Sigmoid colon (tissue), 7 donors: ENCODE results near the gene UBQLN3. TPM values are rescaled to one million over a fixed set of nuclear protein-coding genes. Genes with fewer than 3 reads are reported as not detected.

Experiments
- DNase-seq: peaks from one replicate; pipeline ENCODE4 v3.0.0-alpha.2; 2019
- H3K27ac ChIP-seq, 4 donors: fragments of 200-600 bp; sonication (generic); one replicate each; pipeline ENCODE4 v1.5.1; 2016 to 2019; ENCODE audit warnings: mild to moderate bottlenecking in 1 of 4
- H3K27me3 ChIP-seq, 3 donors: fragments of 200-600 bp; sonication (generic); one replicate each; pipeline ENCODE4 v1.5.1; 2019; ENCODE audit warnings: mild to moderate bottlenecking in 1 of 3
- H3K36me3 ChIP-seq, 4 donors: fragments of 200-600 bp; sonication (generic); one replicate each; pipeline ENCODE4 v1.5.1; 2016 to 2019
- H3K4me1 ChIP-seq, 4 donors: fragments of 200-600 bp; sonication (generic); one replicate each; pipeline ENCODE4 v1.5.1; 2017 to 2019
- H3K4me3 ChIP-seq, 4 donors: fragments of 200-600 bp; sonication (generic); one replicate each; pipeline ENCODE4 v1.5.1; 2017 to 2019; ENCODE audit warnings: mild to moderate bottlenecking in 2 of 4, moderate library complexity in 1 of 4
- H3K9me3 ChIP-seq, 4 donors: fragments of 200-600 bp in 3 of 4; sonication (generic) in 3 of 4; one replicate each; pipeline versions ENCODE4 v1.5.1 to v1.6.1; 2013 to 2019
- CTCF ChIP-seq, 4 experiments: fragments of 450-650 bp in 3 of 4; fragments of 200-600 bp in 1 of 4; IDR thresholded peaks; one replicate each; pipeline ENCODE4 v1.5.1; 2016 to 2019; ENCODE audit warnings: antibody characterized with exemption in 4 of 4, mild to moderate bottlenecking in 3 of 4, moderate library complexity in 2 of 4
- EP300 ChIP-seq, 4 donors: sonication (generic); formaldehyde crosslinking; IDR thresholded peaks; one replicate each; pipeline ENCODE4 v1.6.1; 2017; ENCODE audit warnings: antibody characterized with exemption in 4 of 4
- POLR2A ChIP-seq, 2 donors: fragments of 450-650 bp; IDR thresholded peaks; one replicate each; pipeline ENCODE4 v1.6.1; 2016; ENCODE audit warnings: antibody characterized with exemption in 2 of 2, mild to moderate bottlenecking in 2 of 2, moderate library complexity in 2 of 2
- POLR2AphosphoS5 ChIP-seq, 4 donors: sonication (generic); formaldehyde crosslinking; IDR thresholded peaks; one replicate each; pipeline ENCODE4 v1.6.1; 2017; ENCODE audit warnings: antibody characterized with exemption in 4 of 4
- WGBS, 2 donors: extraction: QIAGEN DNeasy Blood & Tissue Kit; methylation state at CpG; one replicate each; pipeline ENCODE4 v1.1.7; 2013; 5-methylcytosine and 5-hydroxymethylcytosine counted together
- intact Hi-C: fragments of 100-400 bp; cut with DNase I; formaldehyde crosslinking; loops from one replicate; pipeline ENCODE4 v1.15.1; 2023
- polyA plus RNA-seq, 3 donors: library from polyadenylated mRNA; stranded (reverse); fragments of 200-250 nt; gene quantifications; one replicate each; pipeline ENCODE4 v1.2.3, GENCODE V29; 2013
- total RNA-seq, 4 donors: library from RNA; depleted of rRNA; stranded (reverse); fragments of >200 nt; gene quantifications; one replicate each; pipeline ENCODE4 v1.1.0, GENCODE V29; 2016
- donor health status: healthy with polysubstance abuse.
- donor health status: Bipolar disorder and iron deficiency.
- donor health status: healthy.

Gene UBQLN3
- total and polyA plus RNA-seq, 7 donors = 0.71 to 1.2 (median 1.1) TPM; not detected in 4

- WGBS, 2 donors = 85 to 91% methylated on average over 9 of the region's 9 CpGs
- intact Hi-C loops = no loop called here
- H3K4me1 ChIP-seq = no peaks in the 10 kb centered on the region
- no peak overlapping the region for H3K27ac ChIP-seq
- H3K4me3 ChIP-seq = no peak overlapping the region
- no peaks in the 10 kb centered on the region for H3K27me3 ChIP-seq
- no peaks in the 10 kb centered on the region for H3K9me3 ChIP-seq
- H3K36me3 ChIP-seq = no peaks in the 10 kb centered on the region
- DNase-seq = no peak
- TF ChIP-seq POLR2AphosphoS5 (IDR thresholded peaks at IDR 0.05) (no peak), POLR2A (IDR thresholded peaks at IDR 0.05) (no peak), EP300 (IDR thresholded peaks at IDR 0.05) (no peak), CTCF (IDR thresholded peaks at IDR 0.05) (no peak)
These were observed 4.3 kb downstream of the UBQLN3 start for GRCh38 chr11:5505363-5506048.

GRCh38 chr11:5504403-5504921, 5.3 kb downstream of the UBQLN3 start:
- no peak for TF ChIP-seq POLR2AphosphoS5 (IDR thresholded peaks at IDR 0.05)
- TF ChIP-seq CTCF (IDR thresholded peaks at IDR 0.05) = no peak
- no peak for TF ChIP-seq EP300 (IDR thresholded peaks at IDR 0.05)
- TF ChIP-seq POLR2A (IDR thresholded peaks at IDR 0.05) = no peak
- Histone ChIP-seq H3K27me3 (no peaks in the 10 kb centered on the region), H3K36me3 (no peaks in the 10 kb centered on the region), H3K4me1 (no peaks in the 10 kb centered on the region), H3K9me3 (no peaks in the 10 kb centered on the region), H3K27ac (no peak overlapping the region), H3K4me3 (no peak overlapping the region)
- DNase-seq = no peak
- WGBS, 2 donors = 60 to 77% methylated on average over 2 of the region's 2 CpGs
- intact Hi-C loops = no loop called here

- Histone ChIP-seq H3K27ac (no peak overlapping the region), H3K4me1 (no peaks in the 10 kb centered on the region), H3K36me3 (no peaks in the 10 kb centered on the region), H3K9me3 (no peaks in the 10 kb centered on the region), H3K4me3 (no peak overlapping the region), H3K27me3 (no peaks in the 10 kb centered on the region)
- no peak for TF ChIP-seq POLR2A (IDR thresholded peaks at IDR 0.05)
- TF ChIP-seq EP300 (IDR thresholded peaks at IDR 0.05) = no peak
- no peak for TF ChIP-seq CTCF (IDR thresholded peaks at IDR 0.05)
- TF ChIP-seq POLR2AphosphoS5 (IDR thresholded peaks at IDR 0.05) = no peak
- intact Hi-C loops = no loop called here
- no peak for DNase-seq
- 78 to 83% methylated on average over 6 of the region's 6 CpGs for WGBS, 2 donors
These were observed 9.4 kb downstream of the UBQLN3 start for GRCh38 chr11:5500393-5500801.

GRCh38 chr11:5499671-5500070, 10.1 kb downstream of the UBQLN3 start:
- Histone ChIP-seq H3K4me1 (no peaks in the 10 kb centered on the region), H3K9me3 (no peaks in the 10 kb centered on the region), H3K4me3 (no peak overlapping the region), H3K27ac (no peak overlapping the region), H3K36me3 (no peaks in the 10 kb centered on the region), H3K27me3 (no peaks in the 10 kb centered on the region)
- DNase-seq = no peak
- 72 to 75% methylated on average over 2 of the region's 2 CpGs for WGBS, 2 donors
- intact Hi-C loops = no loop called here
- no peak for TF ChIP-seq POLR2A (IDR thresholded peaks at IDR 0.05)
- no peak for TF ChIP-seq POLR2AphosphoS5 (IDR thresholded peaks at IDR 0.05)
- no peak for TF ChIP-seq CTCF (IDR thresholded peaks at IDR 0.05)
- TF ChIP-seq EP300 (IDR thresholded peaks at IDR 0.05) = no peak
